Esophagus squamous epithelium (tissue), 5 donors: ENCODE data around the gene NGB. TPM values are rescaled to one million over a fixed set of nuclear protein-coding genes. Genes with fewer than 3 reads are reported as not detected.

Experiments
- DNase-seq: peaks from one replicate; lab custom pipeline; 2025; lab: John Stamatoyannopoulos, UW
- H3K27ac ChIP-seq, 4 donors: fragments of 200-600 bp; sonication (generic); one replicate each; pipeline ENCODE4 v1.5.1; 2016 to 2019; ENCODE audit warnings: mild to moderate bottlenecking in 1 of 4
- H3K27me3 ChIP-seq, 4 donors: fragments of 200-600 bp; sonication (generic); 1 replicate in 3 of 4; 2 replicates in 1 of 4; pipeline versions ENCODE4 v1.5.1 to v1.6.0; 2017 to 2021; ENCODE audit warnings: antibody characterized with exemption in 1 of 4
- H3K36me3 ChIP-seq, 3 donors: fragments of 200-600 bp; sonication (generic); one replicate each; pipeline ENCODE4 v1.5.1; 2016 to 2019
- H3K4me1 ChIP-seq, 3 donors: fragments of 200-600 bp; sonication (generic); one replicate each; pipeline ENCODE4 v1.5.1; 2017 to 2019
- H3K4me3 ChIP-seq, 4 donors: fragments of 200-600 bp; sonication (generic); 1 replicate in 3 of 4; 2 replicates in 1 of 4; pipeline ENCODE4 v1.5.1; 2016 to 2019; ENCODE audit warnings: mild to moderate bottlenecking in 2 of 4, moderate library complexity in 1 of 4
- H3K9me3 ChIP-seq, 3 donors: fragments of 200-600 bp; sonication (generic); one replicate each; pipeline ENCODE4 v1.5.1; 2016 to 2019
- CTCF ChIP-seq, 6 experiments: fragments of 450-650 bp in 4 of 6; fragments of 200-600 bp in 2 of 6; sonication (generic) in 2 of 6; IDR thresholded peaks; one replicate each; pipeline ENCODE4 v1.5.1; 2016 to 2019; ENCODE audit warnings: antibody characterized with exemption in 6 of 6, mild to moderate bottlenecking in 4 of 6, moderate library complexity in 4 of 6
- POLR2A ChIP-seq, 4 donors: fragments of 450-650 bp; IDR thresholded peaks; one replicate each; pipeline ENCODE4 v1.6.1; 2017; ENCODE audit warnings: antibody characterized with exemption in 4 of 4, mild to moderate bottlenecking in 4 of 4, moderate library complexity in 3 of 4
- WGBS, 2 donors: methylation state at CpG; one replicate each; pipeline ENCODE4 v1.1.5; 2018; 5-methylcytosine and 5-hydroxymethylcytosine counted together
- intact Hi-C: fragments of 100-400 bp; cut with DNase I; formaldehyde crosslinking; loops from one replicate; pipeline ENCODE4 v1.15.0; 2022
- total RNA-seq, 4 donors: library from RNA; depleted of rRNA; stranded (reverse); fragments of >200 nt; gene quantifications; one replicate each; pipeline ENCODE4 v1.1.0, GENCODE V29; 2016
- donor health status: DM: yes; HTN: yes; CAD: no.

NGB gene
- total RNA-seq, 4 donors from 2014 or later: not detected

- no peak for TF ChIP-seq CTCF (IDR thresholded peaks at IDR 0.05)
- no peak for TF ChIP-seq POLR2A (IDR thresholded peaks at IDR 0.05)
- no peak for DNase-seq
- no peaks in the 10 kb centered on the region for H3K36me3 ChIP-seq
- no peak overlapping the region for H3K4me3 ChIP-seq
- H3K27me3 ChIP-seq: no peaks in the 10 kb centered on the region
- H3K27ac ChIP-seq: no peak overlapping the region
- intact Hi-C loops: loop anchor here (10.0 kb wide), 1 partner anchor 436 kb away; no protein-coding TSS in a partner anchor
- WGBS, 2 donors: 78 to 89% methylated on average over 2 of the region's 2 CpGs
- no peaks in the 10 kb centered on the region for H3K9me3 ChIP-seq
- peaks cover 7 to 56% (median 17%) of the 10 kb centered on the region in 3 donors for H3K4me1 ChIP-seq
Observed at GRCh38 chr14:77311217-77311616, 40.2 kb upstream of the NGB start.

GRCh38 chr14:77310026-77310425 lies 39.0 kb upstream of the NGB start:
- no peak for DNase-seq
- peaks cover 7 to 44% (median 17%) of the 10 kb centered on the region in 3 donors for H3K4me1 ChIP-seq
- H3K9me3 ChIP-seq: no peaks in the 10 kb centered on the region
- TF ChIP-seq POLR2A (IDR thresholded peaks at IDR 0.05) (no peak), CTCF (IDR thresholded peaks at IDR 0.05) (no peak)
- H3K36me3 ChIP-seq: peaks cover 0 to 10% (median 0%) of the 10 kb centered on the region in 3 donors
- WGBS, 2 donors: 67 to 77% methylated on average over 3 to 4 of the region's 4 CpGs
- no peak overlapping the region for H3K27ac ChIP-seq
- no peaks in the 10 kb centered on the region for H3K27me3 ChIP-seq
- intact Hi-C loops: loop anchor here (10.0 kb wide), 1 partner anchor 435 kb away; no protein-coding TSS in a partner anchor
- H3K4me3 ChIP-seq: no peak overlapping the region

- no peak overlapping the region for H3K27ac ChIP-seq
- TF ChIP-seq POLR2A (IDR thresholded peaks at IDR 0.05) (no peak), CTCF (IDR thresholded peaks at IDR 0.05) (no peak)
- peaks cover 0 to 17% (median 0%) of the 10 kb centered on the region in 3 donors for H3K36me3 ChIP-seq
- intact Hi-C loops: no loop called here
- no peak for DNase-seq
- H3K4me1 ChIP-seq: peaks cover 2 to 36% (median 17%) of the 10 kb centered on the region in 3 donors
- WGBS, 2 donors: 73 to 87% methylated on average over 4 of the region's 4 CpGs
- H3K9me3 ChIP-seq: no peaks in the 10 kb centered on the region
- H3K4me3 ChIP-seq: no peak overlapping the region
- no peaks in the 10 kb centered on the region for H3K27me3 ChIP-seq
Observed at GRCh38 chr14:77309131-77309530, 38.1 kb upstream of the NGB start.

- 11 to 21% methylated on average over 3 of the region's 3 CpGs for WGBS, 2 donors
- H3K4me1 ChIP-seq: peaks cover 0 to 32% (median 14%) of the 10 kb centered on the region in 3 donors
- no peaks in the 10 kb centered on the region for H3K27me3 ChIP-seq
- DNase-seq: no peak
- no peaks in the 10 kb centered on the region for H3K9me3 ChIP-seq
- H3K4me3 ChIP-seq: no peak overlapping the region
- TF ChIP-seq CTCF (IDR thresholded peaks at IDR 0.05) (no peak), POLR2A (IDR thresholded peaks at IDR 0.05) (no peak)
- peak overlapping the region in 3 of 4 donors; percentile 5 to 31 (median 27) for H3K27ac ChIP-seq
- H3K36me3 ChIP-seq: peaks cover 0 to 31% (median 7%) of the 10 kb centered on the region in 3 donors
- intact Hi-C loops: no loop called here
Observed at GRCh38 chr14:77306851-77307496, 36.0 kb upstream of the NGB start.

GRCh38 chr14:77306416-77306815 lies 35.4 kb upstream of the NGB start:
- Histone ChIP-seq H3K27me3 (no peaks in the 10 kb centered on the region), H3K9me3 (no peaks in the 10 kb centered on the region), H3K27ac (peak overlapping the region in 1 of 4 donors; percentile 27), H3K4me3 (no peak overlapping the region), H3K36me3 (peaks cover 0 to 31% (median 7%) of the 10 kb centered on the region in 3 donors), H3K4me1 (peaks cover 0 to 33% (median 14%) of the 10 kb centered on the region in 3 donors)
- intact Hi-C loops: no loop called here
- no peak for DNase-seq
- no peak for TF ChIP-seq CTCF (IDR thresholded peaks at IDR 0.05)
- TF ChIP-seq POLR2A (IDR thresholded peaks at IDR 0.05): no peak
- 57 to 74% methylated on average over 3 of the region's 3 CpGs for WGBS, 2 donors
